Measurements from ENCODE around the gene UBASH3B. TPM values are rescaled to one million over a fixed set of nuclear protein-coding genes. Genes with fewer than 3 reads are reported as not detected.

Gene UBASH3B
- total RNA-seq, 2 donors from 2014 or later = 0.78 to 12.9 TPM

- Histone ChIP-seq H3K36me3 (replicated peaks in 1 of 2; ENCODE audit: insufficient read depth in 1 of 2, low read depth in 2 of 2) (no peaks in the 10 kb centered on the region), H3K27me3 (no peaks in the 10 kb centered on the region), H3K9me3 (no peaks in the 10 kb centered on the region), H3K4me1 (no peaks in the 10 kb centered on the region), H3K27ac (no peak overlapping the region), H3K4me3 (no peak overlapping the region)
- intact Hi-C loops (cut with DNase I) = no loop called here
- DNase-seq (peak in 1 of 4 donors; percentile 41), ATAC-seq (no peak)
- 72 to 82% methylated on average over 6 of the region's 6 CpGs for WGBS, 2 donors
- TF ChIP-seq CTCF (IDR thresholded peaks at IDR 0.05) (no peak), POLR2A (IDR thresholded peaks at IDR 0.05) (no peak)
These were observed 88.4 kb downstream of the UBASH3B start for GRCh38 chr11:122743949-122744348.

GRCh38 chr11:122744357-122744756 is 88.8 kb downstream of the UBASH3B start:
- WGBS, 2 donors = 70 to 92% methylated on average over 5 of the region's 5 CpGs
- no peaks in the 10 kb centered on the region for H3K27me3 ChIP-seq
- no peak overlapping the region for H3K4me3 ChIP-seq
- no peaks in the 10 kb centered on the region for H3K4me1 ChIP-seq
- no peaks in the 10 kb centered on the region for H3K36me3 ChIP-seq (replicated peaks in 1 of 2; ENCODE audit: insufficient read depth in 1 of 2, low read depth in 2 of 2)
- no peak overlapping the region for H3K27ac ChIP-seq
- no peaks in the 10 kb centered on the region for H3K9me3 ChIP-seq
- intact Hi-C loops (cut with DNase I) = no loop called here
- ATAC-seq (no peak), DNase-seq (no peak)
- no peak for TF ChIP-seq CTCF (IDR thresholded peaks at IDR 0.05)
- no peak for TF ChIP-seq POLR2A (IDR thresholded peaks at IDR 0.05)

- no peak for DNase-seq
- Histone ChIP-seq H3K27ac (no peak overlapping the region), H3K9me3 (no peaks in the 10 kb centered on the region), H3K4me3 (no peak overlapping the region), H3K36me3 (replicated peaks in 1 of 2; ENCODE audit: insufficient read depth in 1 of 2, low read depth in 2 of 2) (no peaks in the 10 kb centered on the region), H3K27me3 (no peaks in the 10 kb centered on the region), H3K4me1 (no peaks in the 10 kb centered on the region)
- TF ChIP-seq POLR2A (IDR thresholded peaks at IDR 0.05) (no peak), CTCF (IDR thresholded peaks at IDR 0.05) (no peak)
- 74 to 81% methylated on average over 2 of the region's 2 CpGs for WGBS, 2 donors
- ATAC-seq = no peak
- intact Hi-C loops (cut with DNase I) = no loop called here
These were observed 89.6 kb downstream of the UBASH3B start for GRCh38 chr11:122745111-122745510.

GRCh38 chr11:122746050-122746478 is 90.5 kb downstream of the UBASH3B start:
- Histone ChIP-seq H3K4me3 (no peak overlapping the region), H3K36me3 (replicated peaks in 1 of 2; ENCODE audit: insufficient read depth in 1 of 2, low read depth in 2 of 2) (no peaks in the 10 kb centered on the region), H3K27ac (peak overlapping the region in 1 of 4 donors; percentile 30), H3K4me1 (no peaks in the 10 kb centered on the region), H3K9me3 (no peaks in the 10 kb centered on the region), H3K27me3 (no peaks in the 10 kb centered on the region)
- TF ChIP-seq CTCF (IDR thresholded peaks at IDR 0.05) (no peak), POLR2A (IDR thresholded peaks at IDR 0.05) (peak in 1 of 3 donors; percentile 22)
- 57 to 73% methylated on average over 13 of the region's 13 CpGs for WGBS, 2 donors
- intact Hi-C loops (cut with DNase I) = no loop called here
- DNase-seq (peak in 1 of 4 donors; percentile 55), ATAC-seq (no peak)

GRCh38 chr11:122746611-122747244 is 91.2 kb downstream of the UBASH3B start:
- ATAC-seq (no peak), DNase-seq (no peak)
- H3K27ac ChIP-seq = peak overlapping the region in 1 of 4 donors; percentile 9
- intact Hi-C loops (cut with DNase I) = no loop called here
- 60 to 62% methylated on average over 8 of the region's 8 CpGs for WGBS, 2 donors
- TF ChIP-seq POLR2A (IDR thresholded peaks at IDR 0.05) (no peak), CTCF (IDR thresholded peaks at IDR 0.05) (no peak)
- H3K4me3 ChIP-seq = no peak overlapping the region
- H3K9me3 ChIP-seq = no peaks in the 10 kb centered on the region
- no peaks in the 10 kb centered on the region for H3K4me1 ChIP-seq
- no peaks in the 10 kb centered on the region for H3K36me3 ChIP-seq (replicated peaks in 1 of 2; ENCODE audit: insufficient read depth in 1 of 2, low read depth in 2 of 2)
- no peaks in the 10 kb centered on the region for H3K27me3 ChIP-seq
